A204.1 (cell line): ENCODE data around the gene GOLGA8G.
"Not testable (repeated sequence)": the region's sequence is repeated elsewhere in the genome, so short reads cannot be mapped to it uniquely, and the experiment has no call there.

Experiments
- FAIRE-seq: peaks from 2 replicates; lab custom pipeline; 2012; peaks lifted over from hg19 to GRCh38; lab: Jason Lieb, UNC

Gene GOLGA8G

GRCh38 chr15:28532954-28533353, at the start of gene GOLGA8G:
Gene GOLGA8G, minus strand, starts transcription at chr15:28532971. Its CDS starts 62 bp downstream, at chr15:28532909.
- not testable (repeated sequence) for FAIRE-seq

GRCh38 chr15:28573351-28573750, 40.6 kb upstream of the GOLGA8G start:
- FAIRE-seq: not testable (repeated sequence)

- not testable (repeated sequence) for FAIRE-seq
Observed at GRCh38 chr15:28553268-28553667, 20.5 kb upstream of the GOLGA8G start, which contains the start of gene GOLGA6L25. Gene GOLGA6L25, plus strand, starts transcription at chr15:28553568. Its CDS starts 61 bp downstream, at chr15:28553629.

GRCh38 chr15:28515208-28515607, 17.6 kb downstream of the GOLGA8G start:
- not testable (repeated sequence) for FAIRE-seq

GRCh38 chr15:28514128-28514527, 18.6 kb downstream of the GOLGA8G start:
- FAIRE-seq: not testable (repeated sequence)

- FAIRE-seq: not testable (repeated sequence)
Observed at GRCh38 chr15:28508217-28508889, 24.4 kb downstream of the GOLGA8G start.

GRCh38 chr15:28481340-28481739, 51.4 kb downstream of the GOLGA8G start:
- not testable (repeated sequence) for FAIRE-seq
